GM12873 (cell line): ENCODE measurements around the gene STX16.

Experiments used
- CTCF ChIP-seq: IDR thresholded peaks from 2 replicates; pipeline ENCODE4 v1.5.1; 2012; ENCODE audit warnings: low read depth, mild to moderate bottlenecking, moderate library complexity, low read length, control low read depth; ENCODE audit not compliant: insufficient read depth; ENCODE audit errors: missing control alignments

The STX16 gene

GRCh38 chr20:58619864-58620431 lies 31.1 kb upstream of the STX16 start:
- TF ChIP-seq CTCF, result no peak

- TF ChIP-seq CTCF, result peak; percentile 44
These were observed 29.1 kb upstream of the STX16 start for GRCh38 chr20:58621906-58622548.

- no peak for TF ChIP-seq CTCF
These were observed 28.2 kb upstream of the STX16 start for GRCh38 chr20:58622671-58623578.

GRCh38 chr20:58623579-58624473 lies 27.3 kb upstream of the STX16 start:
- TF ChIP-seq CTCF, result no peak

- TF ChIP-seq CTCF, result no peak
These were observed 26.4 kb upstream of the STX16 start for GRCh38 chr20:58624687-58625086.

- no peak for TF ChIP-seq CTCF
These were observed 25.5 kb upstream of the STX16 start for GRCh38 chr20:58625585-58625984.
